ENCODE data around the gene PRKD2. TPM values are rescaled to one million over a fixed set of nuclear protein-coding genes. Genes with fewer than 3 reads are reported as not detected.

PRKD2 gene
- total and polyA plus RNA-seq, 10 of the 15 experiments (the other 5 are each of a cell fraction or from before 2014, with no cell fraction given) = 2.3 to 98.8 (median 32.9) TPM

DNA sequence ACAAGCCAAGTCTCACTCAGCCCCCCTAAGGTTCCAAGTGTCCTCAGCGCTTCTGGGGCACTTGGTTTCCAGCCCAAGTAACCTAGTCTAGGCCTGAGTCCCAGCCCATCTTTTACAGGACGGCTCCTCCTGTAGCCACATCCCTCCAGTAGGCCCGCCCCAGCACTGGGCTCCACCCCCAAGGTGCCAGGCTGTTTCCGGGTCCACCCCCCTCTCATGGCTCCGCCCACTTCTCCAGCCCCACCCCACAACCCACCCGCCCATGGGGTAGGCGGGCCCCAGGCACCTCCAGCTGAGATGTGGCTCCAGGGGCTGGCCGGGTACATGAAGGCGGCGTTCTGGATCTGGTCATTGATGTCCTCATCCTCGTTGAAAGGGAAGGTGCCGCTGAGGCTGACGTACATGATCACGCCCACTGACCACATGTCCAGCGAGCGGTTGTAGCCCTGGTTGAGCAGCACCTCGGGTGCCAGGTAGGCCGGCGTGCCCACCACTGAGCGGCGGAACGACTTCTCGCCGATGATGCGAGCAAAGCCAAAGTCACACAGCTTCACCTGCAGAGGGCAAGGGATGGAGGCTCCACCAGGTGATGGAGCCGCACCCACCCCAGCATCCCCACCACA is 38.7 kb downstream of the PRKD2 start:
- DNase-seq (ENCODE audit: low read depth, low spot score) = no peak
- no peaks in the 10 kb centered on the region for H3K4me1 ChIP-seq (ENCODE audit: control insufficient read depth, insufficient read depth, low read length)
- H3K27me3 ChIP-seq (replicated peaks in 1 of 2; ENCODE audit: control insufficient read depth in 2 of 2, insufficient read depth in 2 of 2, low read length in 1 of 2) = no peaks in the 10 kb centered on the region
- H3K79me2 ChIP-seq (ENCODE audit: control insufficient read depth, insufficient read depth, low read length) = no peaks in the 10 kb centered on the region
- TF ChIP-seq, protein P1, sequence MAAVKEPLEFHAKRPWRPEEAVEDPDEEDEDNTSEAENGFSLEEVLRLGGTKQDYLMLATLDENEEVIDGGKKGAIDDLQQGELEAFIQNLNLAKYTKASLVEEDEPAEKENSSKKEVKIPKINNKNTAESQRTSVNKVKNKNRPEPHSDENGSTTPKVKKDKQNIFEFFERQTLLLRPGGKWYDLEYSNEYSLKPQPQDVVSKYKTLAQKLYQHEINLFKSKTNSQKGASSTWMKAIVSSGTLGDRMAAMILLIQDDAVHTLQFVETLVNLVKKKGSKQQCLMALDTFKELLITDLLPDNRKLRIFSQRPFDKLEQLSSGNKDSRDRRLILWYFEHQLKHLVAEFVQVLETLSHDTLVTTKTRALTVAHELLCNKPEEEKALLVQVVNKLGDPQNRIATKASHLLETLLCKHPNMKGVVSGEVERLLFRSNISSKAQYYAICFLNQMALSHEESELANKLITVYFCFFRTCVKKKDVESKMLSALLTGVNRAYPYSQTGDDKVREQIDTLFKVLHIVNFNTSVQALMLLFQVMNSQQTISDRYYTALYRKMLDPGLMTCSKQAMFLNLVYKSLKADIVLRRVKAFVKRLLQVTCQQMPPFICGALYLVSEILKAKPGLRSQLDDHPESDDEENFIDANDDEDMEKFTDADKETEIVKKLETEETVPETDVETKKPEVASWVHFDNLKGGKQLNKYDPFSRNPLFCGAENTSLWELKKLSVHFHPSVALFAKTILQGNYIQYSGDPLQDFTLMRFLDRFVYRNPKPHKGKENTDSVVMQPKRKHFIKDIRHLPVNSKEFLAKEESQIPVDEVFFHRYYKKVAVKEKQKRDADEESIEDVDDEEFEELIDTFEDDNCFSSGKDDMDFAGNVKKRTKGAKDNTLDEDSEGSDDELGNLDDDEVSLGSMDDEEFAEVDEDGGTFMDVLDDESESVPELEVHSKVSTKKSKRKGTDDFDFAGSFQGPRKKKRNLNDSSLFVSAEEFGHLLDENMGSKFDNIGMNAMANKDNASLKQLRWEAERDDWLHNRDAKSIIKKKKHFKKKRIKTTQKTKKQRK (IDR thresholded peaks at IDR 0.05; ENCODE audit: low read depth, low read length) = no peak
- TF ChIP-seq, protein P2, sequence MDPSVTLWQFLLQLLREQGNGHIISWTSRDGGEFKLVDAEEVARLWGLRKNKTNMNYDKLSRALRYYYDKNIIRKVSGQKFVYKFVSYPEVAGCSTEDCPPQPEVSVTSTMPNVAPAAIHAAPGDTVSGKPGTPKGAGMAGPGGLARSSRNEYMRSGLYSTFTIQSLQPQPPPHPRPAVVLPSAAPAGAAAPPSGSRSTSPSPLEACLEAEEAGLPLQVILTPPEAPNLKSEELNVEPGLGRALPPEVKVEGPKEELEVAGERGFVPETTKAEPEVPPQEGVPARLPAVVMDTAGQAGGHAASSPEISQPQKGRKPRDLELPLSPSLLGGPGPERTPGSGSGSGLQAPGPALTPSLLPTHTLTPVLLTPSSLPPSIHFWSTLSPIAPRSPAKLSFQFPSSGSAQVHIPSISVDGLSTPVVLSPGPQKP (IDR thresholded peaks at IDR 0.05; ENCODE audit: low read depth, low read length) = no peak
- TF ChIP-seq SMARCA5 (IDR thresholded peaks at IDR 0.05) = no peak
- TF ChIP-seq CHD2 (IDR thresholded peaks at IDR 0.05; ENCODE audit: borderline replicate concordance, low read depth, low read length) = no peak
- TF ChIP-seq POLR2A (IDR thresholded peaks at IDR 0.05; ENCODE audit: low read depth, low read length) = no peak
- TF ChIP-seq, protein P3, sequence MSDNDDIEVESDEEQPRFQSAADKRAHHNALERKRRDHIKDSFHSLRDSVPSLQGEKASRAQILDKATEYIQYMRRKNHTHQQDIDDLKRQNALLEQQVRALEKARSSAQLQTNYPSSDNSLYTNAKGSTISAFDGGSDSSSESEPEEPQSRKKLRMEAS (IDR thresholded peaks at IDR 0.05; ENCODE audit: low read depth, low read length) = no peak
- TF ChIP-seq MEF2B (IDR thresholded peaks at IDR 0.05; ENCODE audit: partially characterized antibody, poor library complexity, severe bottlenecking) = no peak
- no peak for TF ChIP-seq EGR1 (IDR thresholded peaks at IDR 0.05; ENCODE audit: borderline replicate concordance in 1 of 2, low read depth in 2 of 2, low read length in 2 of 2)
- TF ChIP-seq MYC (IDR thresholded peaks at IDR 0.05; ENCODE audit: insufficient read depth, insufficient read length, insufficient replicate concordance, low read length, severe bottlenecking) = no peak
- no peak for TF ChIP-seq SREBF2 (IDR thresholded peaks at IDR 0.05; ENCODE audit: low read length)
- no peak for TF ChIP-seq LARP7 (IDR thresholded peaks at IDR 0.05)
- TF ChIP-seq KLF5 (IDR thresholded peaks at IDR 0.05; ENCODE audit: partially characterized antibody) = no peak
- no peak for TF ChIP-seq CHD4 (IDR thresholded peaks at IDR 0.05)
- no peak overlapping the region for H2AFZ ChIP-seq (ENCODE audit: control insufficient read depth, low read depth, low read length)
- intact Hi-C loops (cut with micrococcal nuclease; ENCODE audit: unreplicated experiment) = no loop called here
- POLR2A ChIA-PET = no interaction called here
- H3K36me3 ChIP-seq (ENCODE audit: control insufficient read depth in 2 of 2, insufficient read depth in 2 of 2, low read length in 1 of 2) = peaks cover 38 to 41% of the 10 kb centered on the region in 2 experiments
- H3K4me2 ChIP-seq (ENCODE audit: control insufficient read depth, insufficient read depth) = no peak overlapping the region
- WGBS (ENCODE audit: insufficient coverage, insufficient replicate concordance, low lambda C conversion rate, missing lambda C conversion rate) = 84% methylated on average over 25 of the region's 26 CpGs
- BruUV-seq (replicated peaks) = no TSS peak
- H3K27ac ChIP-seq (ENCODE audit: control insufficient read depth, insufficient read depth) = no peak overlapping the region
- CTCF ChIA-PET = no interaction called here
- no peak for FAIRE-seq
- RAD21 ChIA-PET (ENCODE audit: unreplicated experiment) = no interaction called here
- in situ Hi-C loops (cut with MboI) = no loop called here
- peaks cover 4% of the 10 kb centered on the region; the same call in 1 of the 2 replicates for H4K20me1 ChIP-seq (ENCODE audit: control insufficient read depth, insufficient read depth)
- ATAC-seq = peak; percentile 99
- no peak overlapping the region for H3K9ac ChIP-seq (ENCODE audit: control insufficient read depth, insufficient read depth, low read length)
- H3K9me3 ChIP-seq (replicated peaks; ENCODE audit: control insufficient read depth, insufficient read depth, low read length) = no peaks in the 10 kb centered on the region
- SMC1A ChIA-PET (ENCODE audit: uncharacterized antibody, unreplicated experiment) = no interaction called here
- no peak overlapping the region for H3K4me3 ChIP-seq

Data from GM12878 (cell line).